Measurements from ENCODE around the gene CTSO.
"Not testable (repeated sequence)": the region's sequence is repeated elsewhere in the genome, so short reads cannot be mapped to it uniquely, and the experiment has no call there.

Gene CTSO

DNA sequence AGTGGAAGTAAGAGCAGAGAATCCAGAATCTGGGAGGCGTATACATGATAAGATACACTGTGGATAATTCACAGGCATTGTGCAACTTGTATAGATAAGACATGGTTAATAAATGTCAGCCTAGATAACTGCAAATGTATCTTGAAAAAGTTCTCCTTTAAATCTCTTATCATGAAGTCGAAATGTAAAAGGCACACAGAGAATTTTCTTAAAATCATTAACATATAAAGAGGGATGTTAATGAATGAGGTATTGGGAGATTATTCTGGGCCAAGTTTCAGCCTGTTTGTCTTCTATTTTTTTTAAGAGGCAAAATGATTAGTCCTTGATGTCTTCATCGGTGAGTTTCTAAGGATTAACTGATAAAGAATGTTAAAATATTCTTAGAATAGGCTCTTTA, 49.3 kb downstream of the CTSO start:
- no peak for DNase-seq

DNA sequence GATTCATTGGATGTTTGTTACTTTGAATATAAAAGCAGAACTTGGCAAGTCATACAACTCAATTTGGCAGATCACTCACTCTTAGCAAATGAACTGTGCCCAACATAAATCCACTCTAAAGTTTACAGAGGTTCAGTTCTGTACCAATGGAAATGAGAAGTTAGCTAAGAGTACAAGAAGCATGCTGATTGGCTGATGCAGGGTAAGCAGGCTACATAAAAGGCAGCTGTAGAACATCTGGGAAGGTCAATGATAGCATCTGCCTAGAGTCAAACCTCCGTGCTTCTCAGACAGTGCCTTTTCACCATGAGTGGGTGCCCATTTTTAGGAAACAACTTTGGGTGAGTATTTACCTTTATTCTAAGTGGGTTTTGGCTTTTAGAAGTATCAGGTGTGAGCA, 50.2 kb downstream of the CTSO start, which contains the start of gene TDO2:
Gene TDO2, plus strand, starts transcription at position 244 of the 400 bp plus-strand sequence. Its CDS starts 63 bp downstream, at position 307.
- no peak for DNase-seq

DNA sequence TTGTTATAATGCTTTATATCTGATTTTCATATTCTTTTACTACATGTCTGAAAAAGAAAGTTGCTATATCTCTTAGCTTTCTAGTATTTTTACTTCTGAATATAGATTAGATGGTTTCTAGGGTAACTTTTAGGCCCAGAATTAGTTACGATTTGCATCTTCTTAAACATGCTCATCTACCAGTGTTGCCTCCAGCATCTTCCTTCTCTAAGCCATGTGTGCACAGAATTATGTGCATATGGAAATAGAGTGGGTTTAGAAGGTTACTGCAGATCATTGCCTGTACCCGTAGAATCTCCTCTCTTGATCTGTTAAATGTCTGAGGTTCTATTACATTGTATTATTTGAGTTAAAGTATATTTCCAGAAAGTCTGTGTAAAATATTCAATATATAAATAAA, 52.7 kb downstream of the CTSO start:
- no peak for DNase-seq

DNA sequence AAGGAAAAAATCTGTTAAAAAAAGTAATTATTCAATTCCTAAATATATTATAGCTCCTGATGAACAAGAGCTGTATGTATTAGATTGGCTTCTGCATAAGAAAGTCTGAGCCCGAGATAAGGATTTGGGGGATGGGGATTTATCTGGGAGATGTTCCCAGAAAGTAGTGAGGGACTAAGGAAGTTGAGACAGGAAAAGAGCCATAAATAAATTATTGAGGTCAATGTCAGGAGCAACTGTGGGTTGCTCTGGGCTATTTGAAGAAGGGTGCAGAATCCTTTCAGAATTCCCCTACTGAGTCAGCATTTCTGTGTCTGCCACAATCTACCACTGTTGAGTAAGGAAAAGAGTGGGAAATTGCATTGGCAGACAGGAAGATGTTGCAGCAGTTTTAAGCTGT, 53.3 kb downstream of the CTSO start:
- DNase-seq = no peak

DNA sequence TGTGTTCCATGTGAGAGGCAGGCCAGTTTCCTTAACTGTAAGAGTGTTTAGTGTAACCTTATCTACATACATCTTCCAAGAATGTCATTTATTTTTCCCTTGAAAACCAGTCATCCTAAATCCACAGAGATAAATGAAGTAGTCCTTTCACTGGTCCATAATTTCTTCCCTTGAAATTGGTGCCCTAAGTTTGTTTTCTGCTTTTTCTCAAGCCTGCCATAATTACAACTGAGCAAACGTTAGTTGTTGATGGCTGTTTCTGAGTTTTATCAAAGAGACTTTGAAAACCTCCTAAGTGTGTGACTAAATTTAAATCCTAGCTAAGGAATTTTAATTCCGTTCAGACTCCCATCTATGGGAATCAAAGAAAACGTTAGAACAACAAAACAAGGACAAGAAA, 53.8 kb downstream of the CTSO start:
- no peak for DNase-seq

DNA sequence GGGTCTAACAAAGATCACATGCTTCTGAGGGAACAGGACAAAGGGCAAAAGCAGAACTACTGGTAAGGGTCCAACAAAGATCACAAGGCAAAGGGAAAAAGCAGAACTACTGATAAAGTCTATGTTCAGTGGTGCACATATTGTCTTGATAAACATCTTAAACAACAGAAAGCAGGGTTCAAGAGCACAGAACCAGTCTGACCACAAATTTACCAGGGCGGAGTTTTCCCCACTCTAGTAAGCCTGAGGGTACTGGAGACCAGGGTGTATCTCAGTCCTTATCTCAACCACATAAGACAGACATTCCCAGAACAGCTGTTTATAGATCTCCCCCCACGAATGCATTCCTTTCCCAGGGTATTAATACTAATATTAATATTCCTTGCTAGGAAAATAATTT, 55.3 kb downstream of the CTSO start:
- not testable (repeated sequence) for DNase-seq

DNA sequence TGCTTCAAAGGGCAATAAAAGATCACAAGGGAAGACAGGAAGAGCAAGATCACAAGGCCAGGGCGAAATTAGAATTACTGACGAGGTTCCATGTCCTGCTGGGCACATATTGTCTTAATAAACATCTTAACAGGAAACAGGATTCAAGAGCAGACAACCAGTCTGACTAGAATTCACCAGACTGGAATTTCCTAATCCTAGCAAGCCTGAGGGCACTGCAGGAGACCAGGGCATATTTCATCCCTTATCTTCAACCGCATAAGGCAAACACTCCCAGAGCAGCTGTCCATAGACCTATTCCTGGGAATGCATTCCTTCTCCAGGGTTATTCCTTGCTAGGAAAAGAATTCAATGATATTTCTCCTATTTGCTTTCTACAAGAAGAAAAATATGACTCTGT, 62.6 kb downstream of the CTSO start:
- no peak for DNase-seq

DNA sequence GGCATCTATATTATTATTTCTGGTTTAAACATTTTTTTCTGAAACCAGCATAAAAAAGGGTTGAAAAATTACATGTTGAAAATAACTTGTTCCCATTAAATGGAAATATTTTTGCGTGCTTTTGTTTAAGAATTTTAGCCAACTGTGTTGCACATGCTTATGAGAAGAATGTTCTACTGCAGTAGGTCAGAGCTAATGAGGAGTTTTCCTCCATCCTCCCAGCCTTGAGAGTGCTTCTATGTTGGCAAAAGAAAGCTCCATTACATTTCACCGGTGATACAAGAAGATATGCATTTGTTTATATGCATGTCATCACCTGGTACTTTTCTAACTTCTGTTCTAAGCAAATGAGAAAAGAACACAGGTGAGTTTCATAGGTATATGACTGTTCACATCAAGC, 63.7 kb downstream of the CTSO start:
- DNase-seq = no peak

DNA sequence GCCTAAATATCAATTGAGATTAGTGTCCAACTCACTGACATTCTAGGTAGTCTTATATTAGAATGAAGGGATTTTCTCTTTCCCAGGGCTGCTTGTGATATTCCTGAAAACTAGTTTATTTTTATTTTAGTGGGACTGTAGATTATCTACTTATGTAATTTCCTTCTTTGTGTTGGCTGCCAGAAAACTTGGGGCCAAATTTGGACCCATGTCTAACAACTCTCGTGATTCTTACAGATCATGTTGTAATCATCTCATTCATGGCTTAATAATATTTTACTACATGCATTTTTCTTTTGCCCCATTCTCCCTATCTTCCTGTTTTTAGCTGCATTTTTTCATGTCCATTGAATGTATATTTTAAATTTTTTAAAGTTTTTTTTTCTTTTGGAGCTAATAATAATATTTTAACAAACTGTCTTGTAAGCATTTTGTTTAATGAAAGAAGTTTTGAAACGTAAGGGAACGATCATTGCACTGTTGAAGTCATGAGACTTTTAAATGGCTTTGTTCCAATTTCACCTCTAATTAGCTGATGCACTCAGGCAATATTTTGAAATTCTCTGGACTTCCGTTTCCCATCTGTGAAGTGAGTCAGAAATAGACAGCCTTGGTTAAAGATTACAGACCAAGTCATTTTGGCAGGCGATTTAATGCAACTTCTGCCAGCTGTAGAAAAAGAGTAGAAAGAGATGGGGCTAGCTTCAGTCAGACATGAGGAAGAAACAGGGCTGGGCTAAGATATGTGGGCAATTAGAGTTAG, 64.5 kb downstream of the CTSO start:
- DNase-seq = peak; percentile 35

DNA sequence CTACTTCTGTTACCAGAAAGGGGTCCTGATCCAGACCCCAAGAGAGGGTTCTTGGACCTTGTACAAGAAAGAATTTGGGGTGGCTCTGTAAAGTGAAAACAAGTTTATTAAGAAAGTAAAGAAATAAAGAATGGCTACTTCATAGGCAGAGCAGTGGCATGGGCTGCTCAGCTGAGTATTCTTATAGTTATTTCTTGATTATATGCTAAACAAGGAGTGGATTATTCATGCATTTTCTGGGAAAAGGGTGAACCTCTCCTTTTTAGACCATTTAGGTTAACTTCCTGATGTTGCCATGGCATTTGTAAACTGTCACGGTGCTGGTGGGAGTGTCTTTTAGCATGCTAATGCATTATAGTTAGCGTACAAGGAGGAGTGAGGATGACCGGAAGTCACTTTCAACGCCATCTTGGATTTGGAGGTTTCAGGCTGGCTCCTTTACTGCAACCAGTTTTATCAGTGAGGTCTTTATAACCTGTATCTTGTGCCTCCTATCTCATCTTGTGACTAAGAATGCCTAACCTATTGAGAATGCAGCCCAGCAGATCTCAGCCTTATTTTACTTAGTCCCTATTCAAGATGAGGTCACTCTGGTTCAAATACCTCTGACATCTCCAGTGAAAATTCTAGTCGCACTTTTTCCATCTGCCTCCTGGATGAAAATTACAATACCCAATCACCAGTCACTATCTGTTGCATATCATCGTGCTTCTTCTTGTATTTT, 65.7 kb downstream of the CTSO start:
- DNase-seq = no peak

DNA sequence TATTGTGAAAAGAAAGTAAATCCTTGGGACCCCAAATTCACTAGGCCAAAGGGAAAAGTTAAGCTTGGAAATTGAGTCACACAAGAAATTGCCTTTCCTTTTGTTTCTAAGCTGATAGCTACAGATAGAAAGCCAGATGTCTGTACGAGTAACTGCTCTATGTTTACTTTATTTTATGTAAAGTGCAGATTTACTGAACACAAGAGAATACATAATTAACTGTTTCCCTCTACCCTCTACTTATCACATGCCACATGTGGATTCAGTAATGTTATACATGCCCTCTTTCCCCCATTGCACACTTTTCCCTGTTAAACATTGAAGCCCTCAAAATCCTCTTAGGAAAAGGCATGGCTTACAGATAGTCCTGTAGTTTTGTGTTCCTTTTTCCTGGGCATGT, 66.6 kb downstream of the CTSO start:
- no peak for DNase-seq

DNA sequence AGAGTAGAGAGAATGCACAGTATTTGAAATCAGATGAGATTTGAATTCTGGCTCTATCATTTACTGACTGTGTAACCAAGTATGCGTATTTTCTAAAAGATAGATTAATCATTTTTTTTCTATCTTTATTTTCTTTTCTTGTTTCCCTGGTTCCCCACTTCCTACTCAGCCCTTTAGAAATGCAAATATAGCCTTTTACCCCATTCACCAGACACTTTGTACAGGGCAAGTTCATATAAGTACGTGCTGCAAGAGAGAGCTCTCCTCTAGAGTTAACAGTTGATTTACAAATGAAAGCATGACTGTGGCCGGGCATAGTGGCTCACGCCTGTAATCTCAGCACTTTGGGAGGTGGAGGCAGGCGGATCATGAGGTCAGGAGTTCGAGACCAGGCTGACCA, 68.0 kb downstream of the CTSO start:
- no peak for DNase-seq

DNA sequence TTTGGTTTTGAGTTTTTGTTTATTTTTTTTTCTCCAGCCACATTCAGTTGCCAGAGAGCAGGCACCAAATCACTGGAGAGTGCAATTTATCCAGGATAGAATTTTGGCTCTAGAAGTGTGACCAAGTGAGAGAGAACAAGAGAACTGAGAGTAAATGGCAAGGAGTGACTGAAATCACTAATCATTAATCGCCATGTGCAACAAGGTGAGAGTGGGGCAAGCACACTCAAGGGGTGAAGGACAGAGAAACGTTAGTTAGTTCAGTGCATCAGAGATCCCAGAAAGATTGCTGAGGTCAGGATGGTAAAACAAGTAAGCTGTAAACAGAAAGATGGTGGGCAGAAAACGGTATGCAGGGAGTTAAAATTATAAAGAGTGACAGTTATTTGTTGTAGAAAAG, 69.8 kb downstream of the CTSO start:
- DNase-seq = no peak

DNA sequence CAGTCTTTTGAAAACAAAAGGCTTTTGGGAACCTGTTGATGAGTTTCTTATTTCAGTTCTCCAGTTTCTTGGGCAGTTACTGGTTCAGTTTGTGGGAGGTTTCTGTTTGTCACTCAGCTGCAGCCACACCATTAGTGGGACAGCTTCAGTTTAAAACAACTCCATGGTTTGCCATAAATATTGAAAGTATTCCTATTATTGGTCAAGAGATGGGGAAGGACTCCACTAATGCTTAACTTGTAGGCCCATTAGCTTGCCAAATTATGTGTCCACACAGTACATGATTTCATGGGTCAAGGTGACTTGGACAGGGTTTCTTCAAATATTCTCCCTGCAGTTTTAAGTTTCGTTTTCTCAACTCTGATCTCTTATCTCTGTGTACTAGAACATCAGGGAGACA, 72.1 kb downstream of the CTSO start:
- DNase-seq = no peak

DNA sequence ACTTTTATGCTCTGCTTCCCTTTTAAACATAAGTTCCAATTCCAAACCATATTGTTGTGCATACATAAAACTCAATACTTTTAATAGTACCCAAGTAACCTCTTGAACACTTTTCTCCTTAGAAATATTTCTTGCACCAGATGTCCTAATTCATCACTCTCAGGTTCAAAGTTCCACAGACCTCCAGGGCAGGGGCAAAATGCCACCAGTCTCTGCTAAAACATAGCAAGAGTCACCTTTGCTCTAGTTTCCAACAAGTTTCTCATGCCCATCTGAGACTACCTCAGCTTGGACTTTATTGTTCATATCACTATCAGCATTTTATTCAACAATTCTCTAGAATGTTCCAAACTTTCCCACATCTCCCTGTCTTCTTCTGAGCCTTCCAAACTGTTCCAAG, 73.9 kb downstream of the CTSO start:
- DNase-seq = no peak

DNA sequence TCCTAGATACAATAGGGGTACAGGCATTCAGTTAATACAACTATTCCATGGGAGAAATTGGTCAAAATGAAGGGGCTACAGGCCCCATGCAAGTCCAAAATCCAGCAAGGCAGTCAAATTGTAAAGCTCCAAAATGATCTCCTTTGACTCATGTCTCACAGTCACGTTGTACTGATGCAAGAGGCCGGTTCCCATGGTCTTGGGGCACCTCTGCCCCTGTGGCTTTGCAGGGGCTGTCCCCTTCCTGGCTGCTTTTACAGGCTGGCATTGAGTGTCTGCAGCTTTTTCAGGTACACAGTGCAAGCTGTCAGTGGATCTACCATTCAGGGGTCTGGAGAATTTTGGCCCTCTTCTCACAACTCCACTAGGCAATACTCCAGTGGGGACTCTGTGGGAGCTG, 75.1 kb downstream of the CTSO start:
- no peak for DNase-seq

DNA sequence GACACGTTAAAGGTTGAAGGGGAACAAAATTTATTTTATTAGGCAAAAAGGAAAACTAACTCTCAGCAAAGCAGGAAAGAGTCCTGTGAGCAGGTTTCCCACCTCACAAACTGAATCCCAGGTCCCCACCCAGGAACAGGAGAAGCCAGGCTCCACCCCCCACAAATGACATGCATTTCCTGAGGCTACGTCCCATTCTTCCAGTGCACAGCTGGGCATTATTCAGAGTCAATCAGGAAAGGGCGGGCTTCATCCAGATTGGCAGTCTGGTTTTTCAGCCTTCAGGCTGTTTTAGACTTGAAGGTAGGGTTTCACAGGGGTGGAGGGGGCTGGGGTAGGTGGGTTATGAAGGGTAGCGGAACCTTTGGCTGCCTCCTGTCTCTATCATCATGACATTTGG, 75.7 kb downstream of the CTSO start:
- DNase-seq = no peak

DNA sequence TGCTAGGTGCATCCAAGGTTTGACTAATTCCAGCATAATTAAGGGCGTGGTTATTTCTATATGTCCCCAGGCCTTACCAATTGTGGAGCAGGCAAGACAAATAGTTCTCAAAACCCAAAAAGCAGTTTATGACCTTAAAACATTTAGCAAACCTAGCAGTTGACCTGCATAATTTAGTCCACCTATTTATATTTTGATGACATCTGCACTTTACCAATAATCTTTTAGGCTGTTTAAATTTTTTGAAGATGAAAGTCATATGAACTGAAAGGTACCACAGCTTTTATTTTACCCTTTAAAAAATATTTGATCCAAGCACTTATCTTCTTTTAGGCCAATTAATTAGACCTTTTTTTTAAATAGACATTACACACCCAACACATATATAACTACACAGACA, 77.8 kb downstream of the CTSO start:
- no peak for DNase-seq
